ENCODE data around the gene VIPAS39.

The VIPAS39 gene

GRCh38 chr14:77473921-77474320 lies 16.5 kb upstream of the VIPAS39 start:
- no peak for DNase-seq (ENCODE audit: low read depth)
- H3K4me3 ChIP-seq (ENCODE audit: low read depth, low read length), result no peak overlapping the region
- no peak for TF ChIP-seq CTCF (IDR thresholded peaks at IDR 0.05; ENCODE audit: insufficient read depth, low read depth, low read length, missing control alignments)

GRCh38 chr14:77470224-77470870 lies 12.9 kb upstream of the VIPAS39 start:
- no peak for TF ChIP-seq CTCF (IDR thresholded peaks at IDR 0.05; ENCODE audit: insufficient read depth, low read depth, low read length, missing control alignments)
- H3K4me3 ChIP-seq (ENCODE audit: low read depth, low read length), result no peak overlapping the region
- no peak for DNase-seq (ENCODE audit: low read depth)

GRCh38 chr14:77469539-77469938 lies 12.1 kb upstream of the VIPAS39 start:
- H3K4me3 ChIP-seq (ENCODE audit: low read depth, low read length), result no peak overlapping the region
- no peak for TF ChIP-seq CTCF (IDR thresholded peaks at IDR 0.05; ENCODE audit: insufficient read depth, low read depth, low read length, missing control alignments)
- DNase-seq (ENCODE audit: low read depth), result no peak

- H3K4me3 ChIP-seq (ENCODE audit: low read depth, low read length), result no peak overlapping the region
- no peak for DNase-seq (ENCODE audit: low read depth)
- TF ChIP-seq CTCF (IDR thresholded peaks at IDR 0.05; ENCODE audit: insufficient read depth, low read depth, low read length, missing control alignments), result no peak
Observed at GRCh38 chr14:77469067-77469505, 11.7 kb upstream of the VIPAS39 start.

- H3K4me3 ChIP-seq (ENCODE audit: low read depth, low read length), result no peak overlapping the region
- no peak for TF ChIP-seq CTCF (IDR thresholded peaks at IDR 0.05; ENCODE audit: insufficient read depth, low read depth, low read length, missing control alignments)
- DNase-seq (ENCODE audit: low read depth), result no peak
Observed at GRCh38 chr14:77467801-77468200, 10.4 kb upstream of the VIPAS39 start.

- DNase-seq (ENCODE audit: low read depth), result peak; percentile 83
- peak; percentile 69 for TF ChIP-seq CTCF (IDR thresholded peaks at IDR 0.05; ENCODE audit: insufficient read depth, low read depth, low read length, missing control alignments)
- peak overlapping the region; percentile 77 for H3K4me3 ChIP-seq (ENCODE audit: low read depth, low read length)
Observed at GRCh38 chr14:77459072-77459723, 1.8 kb upstream of the VIPAS39 start.

Data from GM12865 (cell line).